Liver (tissue), 9 donors: ENCODE results near the gene RREB1. TPM values are rescaled to one million over a fixed set of nuclear protein-coding genes. Genes with fewer than 3 reads are reported as not detected.
A peak's percentile ranks its signal among the peaks of the same experiment; 100 is the strongest.

Experiments
- DNase-seq: peaks from one replicate; pipeline ENCODE4 v3.0.0-alpha.2; 2017; ENCODE audit warnings: low spot score
- H3K27ac ChIP-seq, 2 donors: one replicate each; pipeline ENCODE4 v1.7.0; 2013; ENCODE audit warnings: inconsistent platforms in 2 of 2, low read length in 2 of 2, control low read depth in 1 of 2, low read depth in 1 of 2, mild to moderate bottlenecking in 1 of 2
- H3K27me3 ChIP-seq, 4 donors: one replicate each; pipeline versions ENCODE4 v1.6.1 to v1.7.0; 2013; ENCODE audit warnings: low read length in 3 of 4, inconsistent platforms in 1 of 4, mild to moderate bottlenecking in 1 of 4, moderate library complexity in 1 of 4; ENCODE audit not compliant: control insufficient read depth in 4 of 4, insufficient read depth in 4 of 4
- H3K36me3 ChIP-seq, 4 donors: one replicate each; pipeline versions ENCODE4 v1.6.1 to v1.7.0; 2013; ENCODE audit warnings: low read length in 3 of 4, mild to moderate bottlenecking in 3 of 4, low read depth in 1 of 4, moderate library complexity in 1 of 4; ENCODE audit not compliant: control insufficient read depth in 4 of 4, insufficient read depth in 3 of 4
- H3K4me1 ChIP-seq, 4 donors: one replicate each; pipeline versions ENCODE4 v1.6.1 to v1.7.0; 2013; ENCODE audit warnings: low read length in 3 of 4, mild to moderate bottlenecking in 3 of 4, moderate library complexity in 1 of 4; ENCODE audit not compliant: control insufficient read depth in 4 of 4, insufficient read depth in 4 of 4
- H3K4me3 ChIP-seq, 3 donors: one replicate each; pipeline versions ENCODE4 v1.6.1 to v1.7.0; 2013; ENCODE audit warnings: low read length in 3 of 3, control low read depth in 1 of 3, low read depth in 1 of 3, mild to moderate bottlenecking in 1 of 3
- H3K9ac ChIP-seq, 2 donors: one replicate each; pipeline ENCODE4 v1.7.0; 2013; ENCODE audit warnings: low read length in 2 of 2, mild to moderate bottlenecking in 2 of 2, moderate library complexity in 2 of 2, control low read depth in 1 of 2, low read depth in 1 of 2
- H3K9me3 ChIP-seq, 4 donors: one replicate each; pipeline versions ENCODE4 v1.6.1 to v1.7.0; 2013; ENCODE audit warnings: low read length in 3 of 4; ENCODE audit not compliant: control insufficient read depth in 4 of 4
- ATF3 ChIP-seq: IDR thresholded peaks from 2 replicates; pipeline ENCODE4 v1.6.1; 2016; ENCODE audit warnings: antibody characterized with exemption
- CTCF ChIP-seq: fragments of 150-350 bp; IDR thresholded peaks from 2 replicates; pipeline ENCODE4 v1.5.1; 2017; ENCODE audit warnings: improper control_type of control experiment, low read depth, low read length; ENCODE audit not compliant: missing input control
- EGR1 ChIP-seq, 2 donors: IDR thresholded peaks; 2 replicates each; pipeline ENCODE4 v1.6.1; 2016 to 2018; ENCODE audit warnings: antibody characterized with exemption in 2 of 2, low read depth in 2 of 2
- FOXA1 ChIP-seq: IDR thresholded peaks from 2 replicates; pipeline ENCODE4 v1.6.1; 2016; ENCODE audit warnings: antibody characterized with exemption
- GABPA ChIP-seq, 2 donors: IDR thresholded peaks in 1 of 2; conservative IDR thresholded peaks in 1 of 2; 2 replicates each; pipeline ENCODE4 v1.6.1; 2016; ENCODE audit warnings: antibody characterized with exemption in 2 of 2, mild to moderate bottlenecking in 1 of 2, moderate library complexity in 1 of 2
- HNF4A ChIP-seq, 2 donors: conservative IDR thresholded peaks; 2 replicates each; pipeline ENCODE4 v1.6.1; 2016; ENCODE audit warnings: antibody characterized with exemption in 2 of 2, mild to moderate bottlenecking in 2 of 2
- HNF4G ChIP-seq: IDR thresholded peaks from 2 replicates; pipeline ENCODE4 v1.6.1; 2016; ENCODE audit warnings: antibody characterized with exemption
- JUND ChIP-seq, 2 donors: IDR thresholded peaks; 2 replicates each; pipeline ENCODE4 v1.6.1; 2016; ENCODE audit warnings: antibody characterized with exemption in 2 of 2
- RXRA ChIP-seq, 2 donors: IDR thresholded peaks; 2 replicates each; pipeline ENCODE4 v1.6.1; 2017 to 2018; ENCODE audit warnings: antibody characterized with exemption in 2 of 2, mild to moderate bottlenecking in 1 of 2
- SP1 ChIP-seq: IDR thresholded peaks from 2 replicates; pipeline ENCODE4 v1.6.1; 2018; ENCODE audit warnings: antibody characterized with exemption, mild to moderate bottlenecking
- TAF1 ChIP-seq: conservative IDR thresholded peaks from 2 replicates; pipeline ENCODE4 v1.6.1; 2016; ENCODE audit warnings: antibody characterized with exemption, mild to moderate bottlenecking
- WGBS: extraction: QIAGEN DNeasy Blood & Tissue Kit; methylation state at CpG from one replicate; pipeline ENCODE4 v1.1.7; 2013; 5-methylcytosine and 5-hydroxymethylcytosine counted together
- polyA plus RNA-seq, 2 donors: library from polyadenylated mRNA; stranded (reverse) in 1 of 2; unstranded in 1 of 2; fragments of 200-250 nt in 1 of 2; fragments of >200 nt in 1 of 2; fragmentation: Nextera tagmentation in 1 of 2; extraction: Ambion mirVana in 1 of 2; gene quantifications; one replicate each; pipeline versions ENCODE4 v1.2.1 to v1.2.3, GENCODE V29; 2013 to 2015
- total RNA-seq, 2 donors: library from RNA; depleted of rRNA; stranded (reverse); fragments of >200 nt; gene quantifications; one replicate each; pipeline ENCODE4 v1.2.3, GENCODE V29; 2014
- TF ChIP-seq, protein P1 (sequence below): IDR thresholded peaks from 2 replicates; pipeline ENCODE4 v1.6.1; 2016; ENCODE audit warnings: antibody characterized with exemption, mild to moderate bottlenecking
- TF ChIP-seq, protein P2 (sequence below): IDR thresholded peaks from 2 replicates; pipeline ENCODE4 v1.6.1; 2016; ENCODE audit warnings: antibody characterized with exemption
- donor health status: healthy.
- donor health status: healthy.
- donor health status: healthy.
- donor health status: healthy.
- donor health status: healthy.

RREB1 gene
- total and polyA plus RNA-seq, 4 donors: 10.1 to 28.9 (median 17.3) TPM

DNA sequence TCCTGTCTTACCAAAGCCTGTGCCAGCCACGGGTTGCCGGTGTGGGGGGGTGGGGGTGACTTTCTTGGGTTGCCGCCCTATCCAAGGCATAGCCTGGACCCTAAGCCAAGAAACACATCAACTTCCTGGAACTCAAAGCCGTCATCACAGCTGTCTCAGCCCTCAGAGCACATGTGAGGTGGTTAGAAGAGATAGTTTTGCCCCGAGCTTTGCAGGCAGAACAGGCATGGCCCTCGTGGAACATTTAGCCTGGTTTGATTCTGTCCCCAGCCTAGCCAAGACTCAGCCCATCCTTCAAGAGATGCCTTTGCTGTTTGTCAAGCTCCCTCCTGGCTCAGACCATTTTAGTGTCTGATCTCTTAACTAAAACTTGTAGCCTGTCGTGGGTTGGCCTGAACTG is 64.9 kb downstream of the RREB1 start:
- no peak overlapping the region for H3K4me3 ChIP-seq
- TF ChIP-seq FOXA1: no peak
- no peak for TF ChIP-seq TAF1
- no peaks in the 10 kb centered on the region for H3K27me3 ChIP-seq
- H3K27ac ChIP-seq: peak overlapping the region in 1 of 2 donors; percentile 33
- WGBS: 79% methylated on average over 7 of the region's 7 CpGs
- DNase-seq: no peak
- no peak overlapping the region for H3K9ac ChIP-seq
- no peaks in the 10 kb centered on the region for H3K9me3 ChIP-seq
- peaks cover 0 to 8% (median under 1%) of the 10 kb centered on the region in 4 donors for H3K36me3 ChIP-seq
- peaks cover 22 to 55% (median 48%) of the 10 kb centered on the region in 4 donors for H3K4me1 ChIP-seq

DNA sequence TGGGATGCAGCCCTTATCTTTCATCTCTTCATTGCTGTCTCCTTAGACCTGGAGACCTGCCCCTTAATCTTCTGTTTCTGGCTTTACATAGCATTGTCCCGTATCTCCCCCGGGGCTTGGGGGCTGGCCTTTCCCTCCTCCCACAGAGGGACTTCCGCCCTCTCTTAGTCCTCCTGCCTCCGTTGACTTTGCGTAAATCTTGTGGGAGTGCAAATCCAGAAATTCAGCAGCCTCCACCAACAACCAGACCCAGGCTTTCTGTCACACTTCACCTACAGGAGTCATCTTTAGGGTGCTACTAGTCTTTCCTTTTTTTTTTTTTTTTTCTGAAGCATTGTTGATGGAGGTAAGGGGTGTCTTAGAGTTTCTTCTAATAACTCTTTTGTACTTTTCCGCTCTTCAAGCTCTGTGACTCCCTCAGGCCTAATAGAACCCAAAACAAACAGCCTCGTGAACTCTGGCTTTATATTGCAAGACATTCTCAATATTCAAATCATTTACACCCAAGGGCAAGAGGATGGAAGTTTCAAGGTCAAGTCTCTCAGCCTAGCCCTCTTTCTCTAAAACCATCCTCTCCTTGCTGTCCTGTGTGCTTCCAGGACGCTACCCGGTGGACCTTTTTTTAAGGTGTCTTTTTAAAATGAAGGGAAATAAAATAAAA is 66.2 kb downstream of the RREB1 start:
- TF ChIP-seq, protein P1, sequence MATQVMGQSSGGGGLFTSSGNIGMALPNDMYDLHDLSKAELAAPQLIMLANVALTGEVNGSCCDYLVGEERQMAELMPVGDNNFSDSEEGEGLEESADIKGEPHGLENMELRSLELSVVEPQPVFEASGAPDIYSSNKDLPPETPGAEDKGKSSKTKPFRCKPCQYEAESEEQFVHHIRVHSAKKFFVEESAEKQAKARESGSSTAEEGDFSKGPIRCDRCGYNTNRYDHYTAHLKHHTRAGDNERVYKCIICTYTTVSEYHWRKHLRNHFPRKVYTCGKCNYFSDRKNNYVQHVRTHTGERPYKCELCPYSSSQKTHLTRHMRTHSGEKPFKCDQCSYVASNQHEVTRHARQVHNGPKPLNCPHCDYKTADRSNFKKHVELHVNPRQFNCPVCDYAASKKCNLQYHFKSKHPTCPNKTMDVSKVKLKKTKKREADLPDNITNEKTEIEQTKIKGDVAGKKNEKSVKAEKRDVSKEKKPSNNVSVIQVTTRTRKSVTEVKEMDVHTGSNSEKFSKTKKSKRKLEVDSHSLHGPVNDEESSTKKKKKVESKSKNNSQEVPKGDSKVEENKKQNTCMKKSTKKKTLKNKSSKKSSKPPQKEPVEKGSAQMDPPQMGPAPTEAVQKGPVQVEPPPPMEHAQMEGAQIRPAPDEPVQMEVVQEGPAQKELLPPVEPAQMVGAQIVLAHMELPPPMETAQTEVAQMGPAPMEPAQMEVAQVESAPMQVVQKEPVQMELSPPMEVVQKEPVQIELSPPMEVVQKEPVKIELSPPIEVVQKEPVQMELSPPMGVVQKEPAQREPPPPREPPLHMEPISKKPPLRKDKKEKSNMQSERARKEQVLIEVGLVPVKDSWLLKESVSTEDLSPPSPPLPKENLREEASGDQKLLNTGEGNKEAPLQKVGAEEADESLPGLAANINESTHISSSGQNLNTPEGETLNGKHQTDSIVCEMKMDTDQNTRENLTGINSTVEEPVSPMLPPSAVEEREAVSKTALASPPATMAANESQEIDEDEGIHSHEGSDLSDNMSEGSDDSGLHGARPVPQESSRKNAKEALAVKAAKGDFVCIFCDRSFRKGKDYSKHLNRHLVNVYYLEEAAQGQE: no peak
- TF ChIP-seq JUND (IDR thresholded peaks at IDR 0.05): no peak
- no peak overlapping the region for H3K27ac ChIP-seq
- no peak overlapping the region for H3K4me3 ChIP-seq
- H3K9ac ChIP-seq: no peak overlapping the region
- peaks cover 16 to 44% (median 37%) of the 10 kb centered on the region in 4 donors for H3K4me1 ChIP-seq
- peaks cover 0 to 8% (median 2%) of the 10 kb centered on the region in 4 donors for H3K36me3 ChIP-seq
- 72% methylated on average over 9 of the region's 9 CpGs for WGBS
- H3K9me3 ChIP-seq: no peaks in the 10 kb centered on the region
- H3K27me3 ChIP-seq: no peaks in the 10 kb centered on the region
- no peak for DNase-seq

- 86% methylated on average over 5 of the region's 5 CpGs for WGBS
- Histone ChIP-seq H3K9ac (no peak overlapping the region), H3K4me1 (peaks cover 7 to 29% (median 22%) of the 10 kb centered on the region in 4 donors), H3K9me3 (no peaks in the 10 kb centered on the region), H3K36me3 (peaks cover 1 to 16% (median 9%) of the 10 kb centered on the region in 4 donors), H3K27me3 (no peaks in the 10 kb centered on the region), H3K4me3 (no peak overlapping the region), H3K27ac (no peak overlapping the region)
- no peak for DNase-seq
- TF ChIP-seq ATF3: no peak
- TF ChIP-seq GABPA (IDR thresholded peaks at IDR 0.05 in 1 of 2, conservative IDR thresholded peaks at IDR 0.05 in 1 of 2): no peak
- TF ChIP-seq HNF4A (conservative IDR thresholded peaks at IDR 0.05): no peak
- TF ChIP-seq SP1: no peak
- no peak for TF ChIP-seq HNF4G
- no peak for TF ChIP-seq TAF1
- TF ChIP-seq, protein P1: no peak
- no peak for TF ChIP-seq FOXA1
- no peak for TF ChIP-seq JUND (IDR thresholded peaks at IDR 0.05)
- TF ChIP-seq EGR1 (IDR thresholded peaks at IDR 0.05; ENCODE audit: low read depth in 2 of 2): no peak
- TF ChIP-seq CTCF: no peak
- no peak for TF ChIP-seq RXRA (IDR thresholded peaks at IDR 0.05)
- TF ChIP-seq, protein P2, sequence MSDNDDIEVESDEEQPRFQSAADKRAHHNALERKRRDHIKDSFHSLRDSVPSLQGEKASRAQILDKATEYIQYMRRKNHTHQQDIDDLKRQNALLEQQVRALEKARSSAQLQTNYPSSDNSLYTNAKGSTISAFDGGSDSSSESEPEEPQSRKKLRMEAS: no peak
Observed at GRCh38 chr6:7175462-7175861, 67.7 kb downstream of the RREB1 start.
